Measurements from ENCODE around the gene ATAD5. TPM values are rescaled to one million over a fixed set of nuclear protein-coding genes. Genes with fewer than 3 reads are reported as not detected.
A peak's percentile ranks its signal among the peaks of the same experiment; 100 is the strongest.
"Not testable (repeated sequence)": the region's sequence is repeated elsewhere in the genome, so short reads cannot be mapped to it uniquely, and the experiment has no call there.

ATAD5 gene
- total RNA-seq, 1 donor from 2014 or later = 0.36 TPM

GRCh38 chr17:30906101-30906911 lies 74.5 kb downstream of the ATAD5 start, which contains the start of gene TEFM:
TSS of gene TEFM (minus strand) at chr17:30906238. CDS start at chr17:30906198, 40 bp downstream.
- Histone ChIP-seq H3K27me3 (ENCODE audit: low read depth) (no peaks in the 10 kb centered on the region), H3K9me3 (replicated peaks) (no peaks in the 10 kb centered on the region), H3K4me1 (peaks cover 32% of the 10 kb centered on the region), H3K36me3 (peaks cover 9% of the 10 kb centered on the region), H3K27ac (replicated peaks) (peak within 1 kb of the TSS; percentile 93), H3K4me3 (peak within 1 kb of the TSS; percentile 87)
- intact Hi-C loops (cut with micrococcal nuclease) = no loop called here
- peak; percentile 89 for DNase-seq
- no peak for TF ChIP-seq CTCF (IDR thresholded peaks at IDR 0.05; ENCODE audit: borderline replicate concordance)

- intact Hi-C loops (cut with micrococcal nuclease) = no loop called here
- no peak for DNase-seq
- no peaks in the 10 kb centered on the region for H3K36me3 ChIP-seq
- no peak overlapping the region for H3K27ac ChIP-seq (replicated peaks)
- no peaks in the 10 kb centered on the region for H3K27me3 ChIP-seq (ENCODE audit: low read depth)
- H3K4me1 ChIP-seq = peaks cover 32% of the 10 kb centered on the region
- no peak overlapping the region for H3K4me3 ChIP-seq
- H3K9me3 ChIP-seq (replicated peaks) = no peaks in the 10 kb centered on the region
- no peak for TF ChIP-seq CTCF (IDR thresholded peaks at IDR 0.05; ENCODE audit: borderline replicate concordance)
Observed at GRCh38 chr17:30908717-30909420, 77.1 kb downstream of the ATAD5 start.

GRCh38 chr17:30910151-30910550 lies 78.4 kb downstream of the ATAD5 start:
- H3K9me3 ChIP-seq (replicated peaks); H3K36me3 ChIP-seq; intact Hi-C loops (cut with micrococcal nuclease); H3K27me3 ChIP-seq (ENCODE audit: low read depth); H3K4me3 ChIP-seq; DNase-seq; H3K27ac ChIP-seq (replicated peaks): not testable (repeated sequence)
- peaks cover 26% of the 10 kb centered on the region for H3K4me1 ChIP-seq

- H3K9me3 ChIP-seq (replicated peaks) = no peaks in the 10 kb centered on the region
Observed at GRCh38 chr17:30913955-30914354, 82.2 kb downstream of the ATAD5 start.

GRCh38 chr17:30915833-30916611 lies 84.3 kb downstream of the ATAD5 start:
- Histone ChIP-seq H3K36me3 (no peaks in the 10 kb centered on the region), H3K27ac (replicated peaks) (no peak overlapping the region), H3K9me3 (replicated peaks) (no peaks in the 10 kb centered on the region), H3K27me3 (ENCODE audit: low read depth) (peaks cover 2% of the 10 kb centered on the region), H3K4me1 (peaks cover 5% of the 10 kb centered on the region), H3K4me3 (no peak overlapping the region)
- intact Hi-C loops (cut with micrococcal nuclease) = no loop called here
- no peak for DNase-seq
- no peak for TF ChIP-seq CTCF (IDR thresholded peaks at IDR 0.05; ENCODE audit: borderline replicate concordance)

More at GRCh38 chr17:30913955-30914354, 82.2 kb downstream of the ATAD5 start:
- Histone ChIP-seq H3K4me3 (no peak overlapping the region), H3K36me3 (no peaks in the 10 kb centered on the region), H3K4me1 (no peaks in the 10 kb centered on the region), H3K27me3 (ENCODE audit: low read depth) (no peaks in the 10 kb centered on the region), H3K27ac (replicated peaks) (no peak overlapping the region)
- no peak for DNase-seq
- intact Hi-C loops (cut with micrococcal nuclease) = no loop called here
- TF ChIP-seq CTCF (IDR thresholded peaks at IDR 0.05; ENCODE audit: borderline replicate concordance) = no peak

Measured in left ventricle myocardium inferior (tissue), 1 donor.